Right hindlimb (tissue), 1 donor: ENCODE data around the gene BEST3.
"Not testable (repeated sequence)": the region's sequence is repeated elsewhere in the genome, so short reads cannot be mapped to it uniquely, and the experiment has no call there.

Experiments used
- DNase-seq: peaks from one replicate; pipeline ENCODE4 v3.0.0-alpha.2; 2018

BEST3 gene

DNA sequence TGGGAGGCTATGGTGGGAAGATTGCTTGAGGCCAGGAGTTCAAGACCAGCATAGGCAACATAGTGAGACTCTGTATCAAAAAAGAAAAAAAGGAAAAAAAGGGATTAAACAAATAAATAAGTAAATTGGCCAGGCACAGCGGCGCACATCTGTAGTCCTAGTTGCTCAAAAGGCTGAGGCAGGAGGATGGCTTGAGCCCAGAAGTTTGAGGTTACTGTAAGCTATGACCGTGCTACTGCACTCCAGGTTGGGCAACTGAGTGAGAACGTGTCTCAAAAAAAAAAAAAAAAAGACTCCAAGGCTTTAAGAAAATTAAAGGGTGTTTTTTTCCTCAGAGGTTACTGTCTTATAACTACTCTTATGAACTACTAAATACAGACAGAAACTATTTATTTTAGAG lies 11.7 kb downstream of the BEST3 start:
- DNase-seq = no peak

DNA sequence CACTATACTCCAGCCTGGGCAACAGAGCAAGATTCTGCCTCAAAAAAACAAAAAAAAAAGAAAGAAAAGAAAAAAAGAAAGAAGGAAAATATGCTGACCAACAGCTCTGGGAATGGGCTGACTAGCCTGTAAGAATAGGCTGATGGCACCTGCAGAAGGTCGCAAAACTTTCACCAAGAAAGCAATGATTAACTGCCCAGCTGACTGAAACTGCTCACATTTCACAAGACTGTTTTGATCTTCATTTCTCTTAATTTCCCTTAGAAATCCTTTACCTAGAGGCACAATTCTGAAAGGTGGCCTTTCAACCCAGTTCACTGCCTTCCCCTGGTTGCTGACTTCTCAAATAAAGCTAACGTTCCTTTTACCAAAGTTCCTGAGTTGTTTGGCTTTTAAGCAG lies 12.4 kb downstream of the BEST3 start:
- no peak for DNase-seq

DNA sequence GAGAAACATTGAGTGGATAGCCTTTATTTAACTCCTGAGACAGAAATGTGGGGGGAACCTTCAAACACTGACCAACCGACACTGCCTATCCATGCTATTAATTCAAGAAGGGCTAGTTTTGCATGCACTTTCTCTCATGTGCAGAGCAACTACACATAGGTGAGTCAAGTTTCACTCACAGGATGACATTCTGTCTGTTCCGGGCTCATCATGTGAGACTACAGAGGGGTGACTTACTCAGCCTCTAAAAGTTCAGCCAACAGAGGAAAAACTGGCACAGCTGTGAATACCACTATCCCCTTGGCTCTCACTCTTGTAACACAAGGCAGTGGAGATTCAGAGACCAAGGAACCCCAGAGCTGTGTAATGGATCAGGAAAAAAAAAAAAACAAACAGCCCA lies 13.3 kb downstream of the BEST3 start:
- DNase-seq = peak; percentile 34

DNA sequence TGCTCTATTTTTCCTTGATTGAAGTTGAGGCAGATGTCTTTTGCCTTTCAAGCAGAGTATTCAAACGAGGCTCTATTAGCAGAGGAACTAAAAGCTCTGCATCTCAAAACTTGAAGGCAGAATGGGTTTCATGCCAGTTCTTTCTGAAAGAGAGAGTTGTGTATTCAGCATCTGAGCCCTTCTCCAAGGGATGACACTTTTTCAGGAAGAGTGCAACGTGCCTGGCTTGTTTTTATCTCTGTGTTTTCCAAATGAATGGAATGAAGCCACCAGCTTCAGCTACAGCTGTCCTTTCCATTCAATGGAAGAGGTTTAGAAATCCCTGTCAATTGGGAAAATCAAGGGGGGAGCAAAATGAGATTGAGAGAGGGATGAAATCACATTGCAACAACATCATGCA lies 14.6 kb downstream of the BEST3 start:
- DNase-seq = no peak

DNA sequence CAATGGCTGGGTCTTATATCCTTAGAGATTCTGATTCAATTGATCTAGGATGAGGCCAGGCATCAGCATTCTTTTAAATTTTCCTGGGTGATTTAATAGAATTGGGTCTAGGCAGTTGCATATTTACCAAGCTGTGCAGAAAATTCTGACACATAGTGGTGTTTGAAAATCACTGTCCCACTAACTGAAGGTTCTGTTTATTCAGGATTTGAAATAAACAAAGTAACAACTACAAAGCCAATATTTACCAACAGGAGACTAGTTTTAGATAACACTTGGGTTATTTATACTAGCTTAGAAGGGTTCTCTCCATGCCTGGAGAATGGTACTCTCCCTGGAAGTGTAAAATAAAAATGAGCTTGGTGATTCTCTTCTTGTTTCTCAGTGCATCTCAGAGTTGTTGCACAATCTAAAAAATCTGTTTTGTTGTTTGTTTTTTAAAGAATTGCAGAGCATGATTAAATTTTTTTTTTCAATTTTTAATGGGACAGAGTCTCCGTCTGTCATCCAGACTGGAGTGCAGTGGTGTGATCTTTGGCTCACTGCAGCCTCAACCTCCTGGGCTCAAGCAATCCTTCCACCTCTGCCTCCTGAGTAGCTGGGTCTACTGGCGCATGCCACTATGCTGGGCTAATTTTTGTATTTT lies 16.9 kb downstream of the BEST3 start:
- DNase-seq = no peak

DNA sequence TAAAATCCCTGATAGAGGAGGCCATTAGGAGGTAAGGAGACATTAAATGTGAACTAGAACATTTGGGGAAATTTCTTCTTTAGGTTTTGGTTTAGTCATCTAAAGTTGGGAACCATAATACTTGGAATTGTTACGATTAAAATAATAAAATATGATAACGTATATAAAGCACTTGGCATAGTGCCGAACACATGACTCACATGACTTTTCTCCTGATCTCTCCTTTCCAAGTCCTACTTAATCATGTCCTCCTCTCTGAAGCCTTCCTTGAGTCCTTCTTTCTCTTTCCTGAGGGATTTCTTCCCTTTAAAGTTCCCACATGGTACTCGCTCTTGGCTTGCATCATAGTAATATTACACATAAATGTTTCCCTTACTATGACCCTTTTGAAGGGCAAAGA lies 20.0 kb downstream of the BEST3 start:
- DNase-seq = no peak

DNA sequence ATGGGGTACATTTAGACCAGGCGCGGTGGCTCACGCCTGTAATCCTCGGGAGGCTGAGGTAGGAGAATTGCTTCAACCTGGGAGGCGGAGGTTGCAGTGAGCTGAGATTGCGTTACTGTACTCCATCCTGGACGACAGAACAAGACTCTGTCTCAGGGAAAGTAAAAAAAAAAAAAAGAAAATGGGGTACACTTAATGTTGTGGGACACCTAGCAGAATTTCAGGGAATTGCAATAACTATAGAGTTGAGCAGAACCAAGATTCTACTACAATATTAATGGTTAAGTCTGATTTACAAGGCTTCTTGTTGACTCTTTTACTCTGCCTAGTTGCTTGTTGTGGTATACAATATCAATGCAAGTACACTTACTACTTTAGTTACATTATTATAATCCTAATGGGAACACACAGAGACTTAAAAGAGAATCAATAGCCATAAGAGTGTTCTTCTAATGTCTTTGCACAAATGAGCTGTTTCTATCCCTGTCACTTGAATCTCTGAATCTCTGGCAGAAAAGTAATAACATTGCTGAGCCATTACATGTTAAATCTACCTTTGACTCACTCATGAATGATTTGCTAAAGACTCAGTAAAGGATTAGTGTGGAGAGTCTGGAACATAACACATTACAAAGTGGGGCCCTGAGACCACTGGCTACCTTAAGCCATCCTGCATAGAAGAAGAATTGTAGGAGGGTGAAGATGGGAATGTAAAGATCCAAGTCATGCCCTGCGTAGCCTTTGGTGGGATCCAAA lies 22.7 kb downstream of the BEST3 start:
- no peak for DNase-seq

DNA sequence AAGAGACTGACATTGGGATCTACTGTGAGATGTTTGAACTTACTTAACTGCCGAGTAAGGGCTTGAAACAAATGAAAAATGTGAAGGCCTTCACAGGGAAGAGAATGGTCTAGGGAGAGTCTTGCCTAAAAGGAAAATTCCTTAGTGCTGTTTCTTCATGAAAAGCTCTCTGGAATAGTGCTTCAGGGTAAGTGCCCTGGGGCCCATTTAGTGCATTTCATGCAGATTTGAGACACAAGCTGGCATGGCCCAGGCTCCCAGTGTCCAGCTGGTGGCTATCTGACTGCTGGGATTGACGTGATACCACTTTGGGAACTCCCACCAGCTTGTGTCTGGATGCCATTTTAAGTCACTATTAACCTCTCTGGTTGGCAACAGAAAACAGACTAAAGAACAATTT lies 26.9 kb downstream of the BEST3 start:
- DNase-seq = no peak

DNA sequence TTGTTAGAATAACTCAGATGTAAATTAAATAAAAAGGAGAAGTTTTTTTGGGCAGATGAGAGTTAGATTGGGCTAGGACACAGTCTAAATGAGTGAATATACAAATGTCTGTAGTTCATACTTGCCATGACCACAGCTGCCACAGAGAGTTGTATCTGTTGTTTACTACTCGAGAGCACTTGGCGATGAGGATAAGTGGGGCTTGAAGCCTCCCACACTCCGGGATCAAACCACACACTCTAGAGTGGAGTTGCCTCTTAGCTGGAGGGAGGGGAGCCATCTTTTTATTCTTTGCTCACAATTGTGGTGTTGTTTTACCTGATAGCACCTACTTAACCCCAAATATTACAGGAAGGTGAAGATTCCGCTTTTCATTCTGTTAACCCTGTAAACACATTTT lies 27.5 kb downstream of the BEST3 start:
- no peak for DNase-seq

DNA sequence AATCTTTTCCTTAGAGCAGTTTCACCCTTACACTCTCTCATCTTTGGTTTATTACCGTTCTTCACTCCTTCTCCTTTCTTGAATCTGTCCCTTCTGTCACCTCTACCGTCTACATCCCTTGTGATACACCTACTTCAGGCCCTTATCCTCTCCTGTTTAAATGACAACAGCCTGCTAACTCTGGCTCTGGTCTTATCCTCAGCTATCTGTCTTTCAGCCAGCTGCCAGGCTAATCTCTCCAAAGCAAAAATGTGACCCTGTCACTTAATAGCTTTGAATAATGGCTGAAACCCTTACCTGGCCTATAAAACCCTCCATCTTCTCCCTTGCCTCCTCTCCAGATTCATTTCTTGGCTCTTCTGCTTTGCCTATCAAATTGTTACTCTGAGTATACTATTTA lies 32.3 kb downstream of the BEST3 start:
- DNase-seq = no peak

DNA sequence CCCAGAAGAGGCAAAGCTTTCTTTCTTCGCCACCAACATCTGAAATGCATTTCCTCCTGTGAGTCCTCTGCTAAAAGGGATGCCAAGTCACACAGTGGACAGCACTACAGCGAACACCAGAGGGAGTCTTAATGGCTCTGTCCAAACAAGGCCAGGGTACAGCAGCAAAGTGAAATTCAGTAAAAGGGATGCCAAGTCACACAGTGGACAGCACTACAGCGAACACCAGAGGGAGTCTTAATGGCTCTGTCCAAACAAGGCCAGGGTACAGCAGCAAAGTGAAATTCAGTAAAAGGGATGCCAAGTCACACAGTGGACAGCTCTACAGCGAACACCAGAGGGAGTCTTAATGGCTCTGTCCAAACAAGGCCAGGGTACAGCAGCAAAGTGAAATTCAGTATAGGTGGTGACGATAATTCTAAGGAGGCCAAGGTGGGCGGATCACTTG lies 34.1 kb downstream of the BEST3 start:
- not testable (repeated sequence) for DNase-seq

DNA sequence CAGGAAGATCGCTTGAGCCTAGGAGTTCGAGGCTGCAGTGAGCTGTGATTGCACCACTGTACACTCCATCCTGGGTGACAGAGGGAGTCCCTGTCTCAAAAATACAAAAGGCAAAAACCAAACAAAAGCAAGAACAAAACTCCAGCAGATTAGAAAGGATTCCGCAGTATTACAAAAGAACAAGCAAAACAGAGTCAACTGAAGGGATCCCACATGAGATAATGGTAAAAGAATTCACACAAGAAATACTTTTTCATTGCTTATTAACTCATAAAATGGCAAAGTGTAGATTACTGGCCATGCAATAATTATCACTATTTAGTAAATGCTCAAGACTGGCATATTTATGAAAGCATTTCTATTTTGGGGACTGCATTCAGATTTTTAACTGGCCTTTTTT lies 35.4 kb downstream of the BEST3 start:
- no peak for DNase-seq

DNA sequence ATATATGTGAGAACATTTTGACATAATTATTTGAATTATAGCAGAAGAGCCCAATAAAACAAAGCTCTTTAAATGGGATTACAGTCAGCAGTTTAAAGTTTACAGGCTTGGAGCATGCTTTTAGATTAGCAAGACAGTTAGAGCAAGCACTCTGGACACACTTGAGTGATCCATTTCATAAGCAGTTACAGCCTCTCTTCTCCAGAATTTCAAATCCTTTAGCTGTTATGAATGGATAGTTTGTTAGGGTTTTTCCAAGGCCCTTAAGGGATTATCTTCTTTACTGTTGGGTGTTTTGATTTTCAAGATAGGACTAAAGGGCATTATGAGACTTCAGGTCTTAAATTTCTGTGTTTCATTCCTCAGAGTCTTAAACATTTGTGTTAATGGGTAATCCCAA lies 36.3 kb downstream of the BEST3 start:
- DNase-seq = no peak

DNA sequence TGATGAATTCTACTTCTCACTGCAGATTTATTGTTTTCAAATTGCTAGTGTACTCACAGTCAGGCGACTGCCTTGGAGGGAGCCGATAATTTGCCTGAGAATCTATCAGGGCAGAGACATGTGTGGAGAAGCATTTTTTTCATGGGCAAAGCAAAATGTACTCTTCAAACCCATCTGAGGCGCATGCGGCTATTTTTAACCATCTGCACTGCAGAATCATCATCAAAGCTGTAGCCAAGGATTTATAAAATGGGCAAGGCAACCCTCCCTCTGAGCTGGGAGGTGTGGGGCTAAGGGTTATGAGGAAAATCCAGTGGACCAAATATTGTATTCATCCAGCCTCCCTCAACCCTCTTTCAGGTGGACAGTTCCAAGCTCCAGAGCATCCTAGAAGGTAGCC lies 37.7 kb downstream of the BEST3 start:
- no peak for DNase-seq

DNA sequence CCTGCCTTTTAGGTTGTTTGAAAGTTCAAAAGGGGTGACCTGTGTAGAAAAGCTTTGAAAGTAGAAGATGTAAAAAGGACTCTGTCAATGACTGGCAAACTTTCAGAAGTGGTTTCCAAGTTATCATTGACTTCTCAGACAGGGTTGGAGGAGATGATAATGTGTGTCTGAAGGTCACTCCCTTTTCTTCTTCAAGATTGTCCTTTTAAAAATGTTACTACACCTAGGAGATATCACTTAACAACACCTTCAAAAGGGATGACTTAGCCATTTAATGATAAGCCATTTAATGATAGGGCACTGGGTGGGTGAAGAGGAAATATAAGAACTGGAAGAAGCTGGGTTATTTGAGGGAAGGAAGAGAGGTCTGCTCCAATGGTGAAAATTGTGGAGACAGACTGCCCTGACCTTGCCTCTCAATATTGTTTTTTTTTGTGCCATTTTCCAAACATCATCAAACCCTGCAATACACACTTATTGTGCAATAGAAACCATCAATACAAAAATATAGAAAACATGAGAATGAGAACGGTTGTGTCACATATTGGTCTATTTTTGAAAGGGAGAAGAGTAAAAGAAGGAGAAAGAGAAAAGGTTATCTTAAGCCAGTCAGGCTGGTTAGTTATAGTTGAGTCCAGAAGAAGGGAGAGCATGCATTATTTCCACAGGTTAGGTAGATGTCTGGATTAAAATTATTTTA lies 38.8 kb downstream of the BEST3 start:
- DNase-seq = no peak

DNA sequence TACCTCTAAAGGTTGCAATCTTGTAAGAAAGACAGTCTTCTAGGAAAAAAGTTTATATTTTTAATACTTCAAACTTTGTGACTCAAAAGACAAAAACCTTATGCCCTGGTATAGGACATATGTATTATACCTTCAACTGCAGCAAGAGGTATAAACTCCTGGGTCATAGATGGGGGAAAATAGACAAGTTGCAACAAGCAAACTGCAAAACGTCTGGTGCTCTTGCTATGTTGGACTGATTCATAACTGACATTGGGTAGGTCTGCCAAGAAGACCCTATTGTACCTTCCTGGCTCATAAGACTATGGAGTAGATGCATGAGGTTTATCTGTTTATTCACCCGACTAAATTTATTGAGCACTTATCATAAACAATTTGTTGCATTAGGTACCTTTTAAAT lies 40.9 kb downstream of the BEST3 start:
- DNase-seq = no peak

DNA sequence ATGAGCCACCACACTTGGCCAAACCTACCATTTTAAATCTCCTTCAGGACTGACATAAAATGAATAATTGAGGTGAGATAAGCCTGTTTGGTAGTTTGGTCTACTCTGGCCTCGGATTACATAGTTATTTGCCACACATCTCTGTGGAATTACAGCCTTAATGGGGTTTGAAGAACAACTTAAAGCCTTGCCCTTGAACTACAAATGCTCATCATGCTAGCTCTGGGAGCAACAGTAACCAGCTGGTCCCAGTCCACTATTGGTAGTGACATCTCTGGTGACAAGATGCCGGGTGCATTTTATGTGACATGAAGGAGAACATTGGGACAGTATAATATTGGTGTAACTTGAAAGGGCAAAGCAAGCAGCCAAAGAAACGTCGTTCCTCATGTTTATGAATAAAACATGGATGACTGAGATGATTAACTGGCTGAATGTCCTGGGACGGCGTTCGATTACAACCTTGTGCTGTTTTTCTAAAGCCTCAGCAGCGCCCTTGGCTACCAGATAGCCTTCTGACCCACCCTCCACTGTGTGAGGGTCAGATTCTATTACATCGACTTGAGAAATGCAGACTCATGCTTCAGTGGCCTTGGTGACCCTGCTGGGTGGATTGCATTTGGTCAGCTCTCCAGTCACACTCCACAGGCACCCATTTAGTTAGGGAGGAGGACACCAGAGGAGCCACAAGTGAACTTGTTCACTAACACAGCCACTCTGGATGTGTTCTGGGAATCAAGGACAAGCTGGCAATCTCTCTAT lies 41.5 kb downstream of the BEST3 start:
- DNase-seq = peak; percentile 34

DNA sequence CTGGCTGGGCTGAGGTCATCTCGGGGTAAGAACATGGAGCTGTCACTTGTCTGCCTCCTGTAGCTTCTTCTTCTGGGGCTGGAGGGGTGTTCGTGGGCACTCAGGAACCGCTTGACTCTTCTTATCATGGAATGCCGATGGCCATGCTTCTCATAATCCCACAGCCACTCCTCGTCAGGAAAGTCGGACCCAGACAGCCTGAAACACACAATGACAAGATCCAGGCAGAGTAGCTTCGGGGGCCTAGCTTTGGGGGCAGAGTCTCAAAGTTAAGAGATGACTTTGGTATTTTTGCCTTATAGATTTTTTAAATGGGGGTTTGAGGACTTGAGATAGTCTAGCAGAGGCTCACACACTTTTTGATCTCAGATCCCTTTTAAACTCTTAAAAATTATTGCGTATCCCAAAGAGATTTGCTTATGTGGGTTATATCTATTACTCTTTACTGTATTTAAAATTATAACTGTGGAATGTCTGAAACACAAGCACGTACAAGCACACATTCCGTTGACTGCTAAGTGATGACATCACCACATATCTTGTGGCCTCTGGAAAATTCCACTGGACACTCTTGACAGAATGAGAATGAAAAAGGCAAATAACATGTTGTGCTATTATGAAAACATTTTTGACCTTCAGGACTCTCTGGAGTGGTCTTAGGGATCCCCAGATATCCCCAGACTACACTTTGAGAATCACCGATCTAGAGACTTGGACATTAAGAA lies 43.3 kb downstream of the BEST3 start:
- no peak for DNase-seq

DNA sequence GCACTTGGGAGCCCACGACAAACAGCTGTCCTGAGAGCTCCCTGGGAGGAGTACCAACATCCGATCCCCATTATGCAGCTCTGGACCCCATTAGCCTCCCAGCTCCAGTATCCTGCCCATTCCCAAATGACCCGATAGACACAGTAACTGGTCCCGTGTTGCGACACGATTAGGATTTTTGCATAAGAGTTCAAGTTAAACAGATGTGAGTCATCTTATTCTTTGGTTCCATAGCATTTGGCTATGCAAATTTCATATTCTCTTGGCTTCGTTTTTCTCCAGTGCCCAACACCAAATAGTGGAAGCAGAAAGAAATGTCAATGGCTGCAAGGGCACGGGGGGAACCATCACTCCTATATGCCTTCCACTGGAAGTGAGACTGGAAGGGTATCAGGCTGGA lies 45.4 kb downstream of the BEST3 start:
- DNase-seq = no peak

DNA sequence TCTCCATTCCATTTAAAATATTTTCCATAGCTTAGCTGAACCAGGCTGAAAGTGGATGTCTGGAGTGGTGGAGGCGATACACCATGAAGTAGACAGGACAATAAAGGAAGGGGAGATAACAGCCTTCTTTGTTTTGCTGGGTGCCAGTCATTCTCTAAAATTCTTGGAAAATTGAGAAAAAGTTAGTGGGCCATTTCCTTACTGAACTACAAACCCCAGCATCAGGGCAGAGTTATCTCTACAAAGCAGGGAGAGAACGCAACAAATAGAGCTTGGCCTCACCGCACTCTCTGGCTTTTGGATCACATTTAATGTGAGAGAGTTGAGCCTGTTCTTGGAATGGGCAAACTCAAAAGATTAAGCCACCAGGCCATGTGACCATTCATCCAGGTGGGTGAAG lies 47.2 kb downstream of the BEST3 start:
- no peak for DNase-seq

DNA sequence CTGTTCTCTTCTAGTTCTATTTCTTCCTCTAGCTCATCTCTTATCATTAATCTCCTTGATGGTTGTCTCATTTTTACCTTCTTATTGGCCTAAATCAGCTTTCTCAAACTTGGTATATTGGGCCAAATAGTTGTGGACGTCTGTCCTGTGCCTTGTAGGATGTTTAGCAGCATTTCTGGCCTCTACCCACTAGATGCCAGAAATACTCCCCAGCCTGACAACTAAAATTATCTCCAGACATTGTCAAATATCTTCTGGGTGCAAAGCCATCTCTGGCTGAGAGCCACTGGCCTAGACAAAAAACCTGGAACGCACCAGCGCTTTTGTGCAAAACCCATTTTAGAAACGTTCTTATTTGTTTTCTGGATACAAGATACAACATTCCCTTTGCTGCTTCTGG lies 49.6 kb downstream of the BEST3 start:
- no peak for DNase-seq

DNA sequence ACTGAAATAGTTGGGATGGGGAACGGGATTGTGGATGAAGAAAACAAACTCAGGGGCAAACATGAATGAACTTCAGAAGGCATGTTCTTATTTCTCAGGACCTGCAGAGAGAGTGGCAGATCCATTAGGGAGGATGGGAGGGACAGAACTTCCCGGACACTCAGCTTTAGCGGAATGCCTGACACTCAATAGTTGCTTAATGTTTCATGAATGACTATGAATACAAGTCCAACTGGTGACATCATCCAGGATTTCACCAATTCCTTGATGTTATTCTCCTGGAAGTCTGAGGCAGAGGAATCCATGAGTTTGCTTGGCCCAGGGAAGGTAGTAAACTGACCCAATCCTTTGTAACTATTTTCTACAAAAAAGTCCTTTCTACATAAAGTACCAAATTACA lies 50.6 kb downstream of the BEST3 start:
- no peak for DNase-seq

DNA sequence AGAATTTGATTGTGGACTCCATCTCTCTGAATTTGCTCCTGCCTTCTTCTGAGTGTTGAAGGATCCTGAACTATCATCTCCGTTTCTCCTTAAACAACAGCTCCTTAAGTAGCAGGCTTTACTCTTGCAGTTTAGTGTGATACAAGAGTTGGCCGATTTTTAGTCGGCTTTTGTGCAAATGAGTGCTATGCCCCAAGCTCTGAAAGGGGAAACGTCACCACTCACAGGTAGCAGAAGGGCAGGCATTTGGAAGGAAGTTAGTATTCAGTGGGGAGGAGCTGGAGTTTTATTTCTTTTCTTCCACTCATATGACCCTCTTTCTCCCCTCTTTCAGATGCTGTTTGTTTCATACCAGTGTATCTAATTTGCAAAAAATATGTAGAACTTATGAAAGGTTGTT lies 51.9 kb downstream of the BEST3 start:
- DNase-seq = no peak
